HG03025 (cell line): ENCODE data around the gene ITIH5.

Experiments used
- ATAC-seq: cut with Tn5 transposase; IDR thresholded peaks from one replicate; pipeline ENCODE4 v1.9.1; 2021; ENCODE audit warnings: mild to moderate bottlenecking, moderate library complexity; ENCODE audit not compliant: unreplicated experiment, low FRiP score

ITIH5 gene

GRCh38 chr10:7590271-7590670 lies 76.5 kb downstream of the ITIH5 start:
- ATAC-seq, result no peak

- no peak for ATAC-seq
Measured at GRCh38 chr10:7589748-7590147, 77.0 kb downstream of the ITIH5 start.

GRCh38 chr10:7587865-7588188 lies 78.9 kb downstream of the ITIH5 start:
- ATAC-seq, result no peak

- ATAC-seq, result peak; percentile 53
Measured at GRCh38 chr10:7587168-7587864, 79.5 kb downstream of the ITIH5 start.

- no peak for ATAC-seq
Measured at GRCh38 chr10:7585228-7585627, 81.5 kb downstream of the ITIH5 start.

- ATAC-seq, result no peak
Measured at GRCh38 chr10:7583626-7584025, 83.1 kb downstream of the ITIH5 start.

GRCh38 chr10:7580520-7580919 lies 86.2 kb downstream of the ITIH5 start:
- no peak for ATAC-seq

GRCh38 chr10:7579681-7580080 lies 87.1 kb downstream of the ITIH5 start:
- ATAC-seq, result no peak

GRCh38 chr10:7577579-7577978 lies 89.2 kb downstream of the ITIH5 start:
- ATAC-seq, result no peak

- ATAC-seq, result no peak
Measured at GRCh38 chr10:7577176-7577575, 89.6 kb downstream of the ITIH5 start.

- no peak for ATAC-seq
Measured at GRCh38 chr10:7576340-7576739, 90.4 kb downstream of the ITIH5 start.

- no peak for ATAC-seq
Measured at GRCh38 chr10:7572391-7572790, 94.4 kb downstream of the ITIH5 start.

GRCh38 chr10:7571981-7572380 lies 94.8 kb downstream of the ITIH5 start:
- no peak for ATAC-seq

GRCh38 chr10:7567911-7568620 lies 98.7 kb downstream of the ITIH5 start:
- ATAC-seq, result no peak

GRCh38 chr10:7566891-7567290 lies 99.9 kb downstream of the ITIH5 start:
- no peak for ATAC-seq

- ATAC-seq, result no peak
Measured at GRCh38 chr10:7565871-7566270, 100.9 kb downstream of the ITIH5 start.

GRCh38 chr10:7563770-7564169 lies 103.0 kb downstream of the ITIH5 start:
- no peak for ATAC-seq

- no peak for ATAC-seq
Measured at GRCh38 chr10:7563368-7563767, 103.4 kb downstream of the ITIH5 start.

GRCh38 chr10:7561985-7562384 lies 104.8 kb downstream of the ITIH5 start:
- no peak for ATAC-seq

GRCh38 chr10:7561216-7561893 lies 105.4 kb downstream of the ITIH5 start:
- ATAC-seq, result no peak

GRCh38 chr10:7560519-7560918 lies 106.2 kb downstream of the ITIH5 start:
- ATAC-seq, result no peak

GRCh38 chr10:7559386-7559785 lies 107.4 kb downstream of the ITIH5 start:
- ATAC-seq, result no peak
